Stimulated activated effector memory CD8-positive, alpha-beta T cell treated with anti-CD3 and anti-CD28 coated beads, Interleukin-12 subunit alpha, Interleukin-12 subunit beta, amount 100 ng/mL, for 72 hours (primary cell): ENCODE data around the gene OR2W1.

Experiments
- ATAC-seq: fragments of 150-1000 bp; cut with Tn5 transposase; 2 replicates; pipeline ENCODE4 v1.10.0; 2021
- DNase-seq, 2 donors: peaks; one replicate each; pipeline ENCODE4 v3.0.0; 2021 to 2022; ENCODE audit warnings: low spot score in 2 of 2
- H3K27ac Mint-ChIP-seq: one replicate; pipeline ENCODE4 v1.8.0; 2022; ENCODE audit warnings: mild to moderate bottlenecking, mixed read lengths
- H3K36me3 Mint-ChIP-seq: one replicate; pipeline ENCODE4 v1.8.0; 2022; ENCODE audit warnings: mild to moderate bottlenecking, mixed read lengths
- H3K4me1 Mint-ChIP-seq: one replicate; pipeline ENCODE4 v1.8.0; 2022; ENCODE audit warnings: mixed read lengths
- H3K4me3 Mint-ChIP-seq: one replicate; pipeline ENCODE4 v1.8.0; 2022; ENCODE audit warnings: mild to moderate bottlenecking, mixed read lengths
- H3K9me3 Mint-ChIP-seq: one replicate; pipeline ENCODE4 v1.8.0; 2022; ENCODE audit warnings: mixed read lengths

OR2W1 gene

DNA sequence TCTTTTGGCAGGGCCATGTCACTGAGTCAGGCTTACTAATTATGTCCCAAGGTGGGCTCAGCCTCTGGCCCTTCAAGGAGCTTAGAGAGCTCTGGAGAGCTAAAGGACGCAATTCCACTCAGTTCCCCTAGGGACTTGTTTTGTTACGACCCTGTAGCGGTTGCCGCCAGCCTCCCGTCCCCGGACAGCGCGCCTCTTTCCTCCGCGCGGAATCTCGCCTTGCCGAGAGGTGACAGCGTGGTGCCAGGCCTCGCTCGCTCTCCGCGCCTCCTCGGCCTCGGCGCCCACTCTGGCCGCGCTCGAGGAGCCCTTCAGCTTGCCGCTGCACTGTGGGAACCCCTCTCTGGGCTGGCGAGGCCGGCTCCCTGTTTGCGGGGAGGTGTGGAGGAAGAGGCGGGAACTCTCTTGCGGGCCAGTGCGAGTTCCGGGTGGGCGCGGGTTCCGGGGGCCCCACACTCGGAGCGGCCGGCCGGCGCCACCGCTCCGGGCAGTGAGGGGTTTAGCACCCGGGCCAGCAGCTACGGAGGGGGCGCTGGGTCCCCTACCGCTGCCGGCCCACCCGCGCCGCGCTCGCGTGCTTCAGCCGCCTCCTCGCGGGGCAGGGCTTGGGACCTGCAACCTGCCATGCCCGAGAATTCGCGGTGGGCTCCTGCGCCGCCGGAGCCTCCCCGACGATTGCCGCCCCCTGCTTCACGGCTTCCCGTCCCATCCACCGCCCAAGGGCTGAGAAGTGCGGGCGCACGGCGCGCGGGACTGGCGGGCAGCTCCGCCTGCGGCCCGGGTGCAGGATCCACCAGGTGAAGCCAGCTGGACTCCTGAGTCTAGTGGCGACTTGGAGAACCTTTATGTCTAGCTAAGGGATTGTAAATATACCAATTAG is 30.0 kb downstream of the OR2W1 start:
- Mint-ChIP-seq H3K27ac (no peak overlapping the region), H3K36me3 (no peaks in the 10 kb centered on the region), H3K9me3 (no peaks in the 10 kb centered on the region), H3K4me1 (peaks cover 25% of the 10 kb centered on the region), H3K4me3 (peak overlapping the region; percentile 84)
- DNase-seq = no peak
- no peak for ATAC-seq

DNA sequence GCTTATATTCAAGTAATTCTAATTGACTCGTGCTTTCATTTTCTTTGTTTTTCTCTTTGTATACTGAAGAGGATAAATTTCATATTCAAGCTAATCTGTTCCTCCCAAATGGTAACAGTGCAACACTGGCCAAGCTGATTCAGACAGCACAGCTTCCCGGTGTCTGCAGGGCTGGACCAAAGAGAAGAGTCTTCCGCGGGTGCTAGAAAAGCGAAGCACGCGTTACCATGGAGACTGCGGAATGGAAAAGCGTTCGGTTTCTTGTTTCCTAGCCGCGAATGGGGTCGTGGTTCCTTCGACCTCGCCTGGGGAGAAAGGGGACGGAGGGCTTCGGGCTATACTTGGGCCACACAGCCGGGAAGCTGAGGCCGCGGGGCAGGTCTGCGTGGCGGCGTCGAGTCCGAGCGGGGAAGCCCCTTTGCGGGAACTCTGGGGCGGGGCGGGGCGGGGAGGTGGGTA is 33.7 kb downstream of the OR2W1 start:
- H3K4me1 Mint-ChIP-seq = peaks cover 14% of the 10 kb centered on the region
- H3K9me3 Mint-ChIP-seq = no peaks in the 10 kb centered on the region
- peak; percentile 61 for ATAC-seq
- no peaks in the 10 kb centered on the region for H3K36me3 Mint-ChIP-seq
- H3K27ac Mint-ChIP-seq = peak overlapping the region; percentile 72
- DNase-seq = peak; percentile 10 to 59
- H3K4me3 Mint-ChIP-seq = peak overlapping the region; percentile 77

DNA sequence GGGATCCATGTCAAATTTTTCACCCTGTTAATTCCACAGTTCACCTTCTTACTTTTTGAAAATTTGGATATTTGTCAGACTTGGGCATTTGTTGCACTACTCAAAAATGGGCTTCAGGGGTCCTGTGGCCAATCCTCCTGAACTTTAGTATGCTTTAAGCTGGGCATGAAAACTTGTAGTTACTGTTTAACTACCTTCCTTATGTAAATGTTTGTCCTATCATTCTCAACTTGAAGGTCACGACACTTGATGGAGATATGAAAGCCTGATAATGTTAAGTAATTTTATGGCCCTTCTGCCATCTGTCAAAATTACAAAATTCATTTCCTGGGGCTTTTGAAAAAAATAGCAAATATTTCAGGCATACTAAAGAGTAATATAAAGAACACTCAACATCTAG is 35.6 kb downstream of the OR2W1 start:
- Mint-ChIP-seq H3K36me3 (no peaks in the 10 kb centered on the region), H3K4me3 (no peak overlapping the region), H3K4me1 (peaks cover 13% of the 10 kb centered on the region), H3K27ac (no peak overlapping the region), H3K9me3 (peaks cover 7% of the 10 kb centered on the region)
- ATAC-seq = no peak
- no peak for DNase-seq

DNA sequence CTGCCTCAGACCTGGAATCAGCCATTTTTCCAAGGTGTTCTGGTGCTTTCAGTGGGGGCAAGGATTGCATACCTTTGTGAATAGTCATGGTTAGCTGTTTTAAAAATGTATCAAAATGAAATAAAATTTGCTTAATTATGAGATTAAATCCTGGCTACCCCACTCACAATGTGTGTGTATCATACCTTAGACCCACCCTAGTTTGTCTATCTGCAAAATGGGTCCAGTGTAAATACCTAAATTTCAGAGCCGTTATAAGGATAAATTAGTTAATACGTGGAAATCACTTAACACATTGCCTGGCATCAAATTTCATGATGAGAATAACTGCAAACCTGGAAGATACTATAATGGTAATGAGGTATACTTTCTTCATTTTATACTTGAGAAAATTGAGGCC is 36.9 kb downstream of the OR2W1 start:
- Mint-ChIP-seq H3K9me3 (peaks cover 7% of the 10 kb centered on the region), H3K36me3 (no peaks in the 10 kb centered on the region), H3K27ac (no peak overlapping the region), H3K4me1 (peaks cover 13% of the 10 kb centered on the region), H3K4me3 (no peak overlapping the region)
- DNase-seq (no peak), ATAC-seq (no peak)

DNA sequence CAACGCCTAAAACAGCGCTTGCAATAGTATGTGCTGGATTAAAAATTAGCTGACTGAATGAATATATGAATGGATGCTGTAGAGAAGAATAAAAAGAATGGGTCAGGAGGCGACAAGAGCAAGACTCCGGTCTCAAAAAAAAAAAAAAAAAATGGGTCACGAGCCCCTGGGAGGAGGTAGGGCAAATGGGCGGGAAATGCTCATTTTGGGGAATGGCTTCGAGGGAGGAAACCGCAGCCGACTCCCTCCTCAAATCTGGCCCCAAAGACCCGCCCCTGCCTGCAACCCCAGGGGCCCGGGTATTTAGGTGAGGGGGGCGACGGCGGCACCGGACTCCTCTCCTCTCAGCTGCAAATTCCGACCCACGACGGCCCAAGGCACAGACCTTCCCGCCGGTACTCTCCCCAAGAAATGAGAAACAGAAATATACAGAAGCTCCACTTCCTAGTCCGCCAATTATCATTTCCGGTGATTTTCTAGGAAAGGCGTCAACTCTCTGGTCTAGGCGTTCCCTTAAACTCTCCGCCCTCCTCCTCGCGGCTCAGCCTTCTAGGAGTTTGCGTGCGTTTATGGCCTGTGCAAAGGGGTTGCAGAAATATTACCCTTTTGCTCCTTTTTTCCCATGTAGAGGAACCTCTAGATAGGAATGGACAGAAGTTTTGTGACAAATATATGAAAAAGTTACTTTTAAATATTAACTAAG is 39.6 kb downstream of the OR2W1 start, which contains the start of gene ZNF311:
Gene ZNF311, minus strand, starts transcription at position 133 of the 703 bp plus-strand sequence. CDS start 1,361 bp downstream, outside the sequence.
- no peak for DNase-seq
- no peaks in the 10 kb centered on the region for H3K36me3 Mint-ChIP-seq
- peaks cover 7% of the 10 kb centered on the region for H3K9me3 Mint-ChIP-seq
- peaks cover 6% of the 10 kb centered on the region for H3K4me1 Mint-ChIP-seq
- peak within 1 kb of the TSS; percentile 19 for H3K27ac Mint-ChIP-seq
- peak; percentile 68 for ATAC-seq
- H3K4me3 Mint-ChIP-seq = peak within 1 kb of the TSS; percentile 73

DNA sequence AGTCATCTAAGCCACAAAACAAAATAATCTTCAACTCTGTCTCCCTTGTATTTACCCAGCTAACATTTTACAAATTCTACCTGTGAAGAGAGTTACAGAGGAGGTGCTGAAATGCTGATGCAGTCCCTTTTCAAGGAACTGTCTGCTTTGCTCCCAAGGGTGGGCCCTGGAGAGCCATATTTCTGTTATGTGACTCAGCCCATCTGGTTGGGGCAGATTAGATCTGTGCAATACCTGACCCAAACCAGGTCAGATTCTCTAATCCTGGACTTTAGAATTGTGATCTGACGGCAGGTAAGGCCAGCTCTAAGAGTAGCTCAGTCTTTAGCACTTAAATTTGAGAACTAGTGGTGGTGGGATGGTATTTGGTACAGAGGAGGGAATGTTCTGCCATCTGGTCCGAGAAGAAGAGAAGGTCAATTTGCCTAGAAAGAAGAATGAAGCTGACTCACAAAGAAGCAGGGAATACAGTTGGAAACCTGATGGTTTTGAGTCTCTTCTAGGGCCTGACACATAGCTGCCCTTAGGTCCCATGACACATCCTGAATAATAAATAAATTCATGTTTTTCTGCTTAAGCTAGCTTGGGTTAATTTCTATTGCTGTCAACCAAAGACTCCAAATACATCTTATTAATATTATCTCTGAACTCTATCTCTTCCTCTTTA is 48.0 kb downstream of the OR2W1 start:
- DNase-seq (no peak), ATAC-seq (no peak)
- Mint-ChIP-seq H3K27ac (no peak overlapping the region), H3K4me1 (no peaks in the 10 kb centered on the region), H3K36me3 (no peaks in the 10 kb centered on the region), H3K9me3 (no peaks in the 10 kb centered on the region), H3K4me3 (no peak overlapping the region)

DNA sequence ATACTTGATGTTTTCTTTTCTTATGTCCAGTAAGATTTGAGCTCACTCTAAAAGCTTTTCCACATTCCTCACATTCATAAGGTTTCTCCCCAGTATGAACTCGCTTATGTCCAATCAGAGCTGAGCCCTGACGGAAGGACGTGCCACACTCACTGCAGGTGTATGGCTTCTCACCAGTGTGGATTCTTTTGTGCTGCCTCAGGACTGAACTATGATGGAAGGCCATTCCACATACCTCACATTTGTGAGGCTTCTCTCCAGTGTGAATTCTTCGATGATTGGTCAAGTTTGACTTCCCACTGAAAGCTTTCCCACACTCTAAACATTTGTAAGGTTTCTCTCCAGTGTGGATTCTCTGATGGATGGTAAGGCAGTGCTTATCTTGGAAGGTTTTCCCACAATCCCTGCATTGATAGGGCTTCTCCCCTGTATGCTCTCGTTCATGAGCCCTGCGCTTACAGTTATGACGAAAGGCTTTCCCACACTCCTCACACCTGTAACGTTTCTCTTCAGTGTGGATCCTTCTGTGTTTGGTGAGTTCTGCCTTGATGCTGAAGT is 49.8 kb downstream of the OR2W1 start:
- no peak for ATAC-seq
- Mint-ChIP-seq H3K27ac (no peak overlapping the region), H3K4me1 (no peaks in the 10 kb centered on the region), H3K4me3 (no peak overlapping the region), H3K9me3 (no peaks in the 10 kb centered on the region), H3K36me3 (no peaks in the 10 kb centered on the region)
- DNase-seq = no peak
